Measurements from ENCODE around the gene TBX3. TPM values are rescaled to one million over a fixed set of nuclear protein-coding genes. Genes with fewer than 3 reads are reported as not detected.
"Not testable (repeated sequence)": the region's sequence is repeated elsewhere in the genome, so short reads cannot be mapped to it uniquely, and the experiment has no call there.

Gene TBX3
- total RNA-seq, 5 donors from 2014 or later (not counting 1 experiment from before 2014, with no cell fraction given): 0.26 to 0.44 (median 0.41) TPM; not detected in 2

GRCh38 chr12:114713466-114714215 lies 29.7 kb upstream of the TBX3 start:
- ATAC-seq (replicated peaks in 1 of 4): no peak
- Histone ChIP-seq H3K36me3 (ENCODE audit: control insufficient read depth in 2 of 2, extremely low read depth in 1 of 2, insufficient read depth in 1 of 2, low read length in 1 of 2) (no peaks in the 10 kb centered on the region), H3K9me3 (no peaks in the 10 kb centered on the region), H3K4me3 (ENCODE audit: control insufficient read depth in 1 of 2, extremely low read depth in 1 of 2, low read length in 1 of 2) (no peak overlapping the region), H3K27ac (ENCODE audit: low read length) (no peak overlapping the region), H3K4me1 (ENCODE audit: control insufficient read depth in 1 of 2, extremely low read depth in 1 of 2, insufficient read depth in 2 of 2, low read length in 2 of 2) (no peaks in the 10 kb centered on the region), H3K27me3 (replicated peaks in 1 of 2; ENCODE audit: control insufficient read depth in 2 of 2, extremely low read depth in 1 of 2, insufficient read depth in 2 of 2, low read length in 1 of 2) (peaks cover 0 to 10% of the 10 kb centered on the region in 2 experiments)
- WGBS (ENCODE audit: insufficient coverage): 79% methylated on average over 4 of the region's 9 CpGs
- Mint-ChIP-seq H3K36me3 (no peaks in the 10 kb centered on the region), H3K4me1 (no peaks in the 10 kb centered on the region), H3K9me3 (peaks cover 6 to 12% (median 9%) of the 10 kb centered on the region in 3 donors), H3K27ac (no peak overlapping the region), H3K4me3 (no peak overlapping the region), H3K27me3 (peaks cover 9 to 16% of the 10 kb centered on the region in 2 donors)
- DNase-seq: no peak
- POLR2A ChIA-PET: no interaction called here
- CTCF ChIA-PET: no interaction called here

DNA sequence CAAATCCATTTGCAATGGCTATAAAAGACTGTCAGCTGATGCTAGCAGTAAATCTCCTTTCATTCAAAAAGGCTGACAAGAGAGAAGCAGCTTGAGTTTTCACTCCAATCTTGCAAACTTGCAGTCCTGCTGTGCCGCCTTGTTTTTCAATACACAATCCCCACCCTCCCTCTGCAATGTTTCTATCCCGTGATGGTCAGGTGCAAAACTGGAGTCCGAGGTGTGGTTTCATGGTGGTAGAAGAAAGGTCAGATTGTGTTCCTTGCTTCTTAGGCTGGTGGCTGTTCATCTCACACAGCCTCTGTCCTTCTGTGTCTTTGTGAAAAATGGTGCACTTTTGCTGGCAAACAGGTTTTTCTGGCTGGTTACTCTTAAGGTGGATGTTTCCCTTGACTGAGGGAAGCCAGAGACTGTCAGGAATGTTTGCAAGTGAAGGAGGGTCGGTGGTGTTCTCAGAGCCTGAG lies 27.7 kb upstream of the TBX3 start:
- no peak overlapping the region for H3K27ac Mint-ChIP-seq
- H3K27me3 Mint-ChIP-seq: peaks cover 13 to 16% of the 10 kb centered on the region in 2 donors
- no peaks in the 10 kb centered on the region for H3K36me3 ChIP-seq (ENCODE audit: control insufficient read depth in 2 of 2, extremely low read depth in 1 of 2, insufficient read depth in 1 of 2, low read length in 1 of 2)
- no peak for DNase-seq
- H3K4me1 Mint-ChIP-seq: no peaks in the 10 kb centered on the region
- H3K4me3 ChIP-seq (ENCODE audit: control insufficient read depth in 1 of 2, extremely low read depth in 1 of 2, low read length in 1 of 2): no peak overlapping the region
- H3K27me3 ChIP-seq (replicated peaks in 1 of 2; ENCODE audit: control insufficient read depth in 2 of 2, extremely low read depth in 1 of 2, insufficient read depth in 2 of 2, low read length in 1 of 2): peaks cover 0 to 13% of the 10 kb centered on the region in 2 experiments
- H3K4me3 Mint-ChIP-seq: no peak overlapping the region
- no peaks in the 10 kb centered on the region for H3K9me3 ChIP-seq
- POLR2A ChIA-PET: interaction anchor here in 1 of 2 donors (0.5 kb wide), 1 partner anchor 10 kb away, joined by 6 read pairs; no protein-coding TSS in a partner anchor
- H3K9me3 Mint-ChIP-seq: peaks cover 6 to 14% (median 9%) of the 10 kb centered on the region in 3 donors
- no peaks in the 10 kb centered on the region for H3K36me3 Mint-ChIP-seq
- CTCF ChIA-PET: no interaction called here
- no peak for ATAC-seq (replicated peaks in 1 of 4)
- WGBS (ENCODE audit: insufficient coverage): no CpG with 5 or more reads among the region's 4 CpGs
- no peak overlapping the region for H3K27ac ChIP-seq (ENCODE audit: low read length)
- no peaks in the 10 kb centered on the region for H3K4me1 ChIP-seq (ENCODE audit: control insufficient read depth in 1 of 2, extremely low read depth in 1 of 2, insufficient read depth in 2 of 2, low read length in 2 of 2)

DNA sequence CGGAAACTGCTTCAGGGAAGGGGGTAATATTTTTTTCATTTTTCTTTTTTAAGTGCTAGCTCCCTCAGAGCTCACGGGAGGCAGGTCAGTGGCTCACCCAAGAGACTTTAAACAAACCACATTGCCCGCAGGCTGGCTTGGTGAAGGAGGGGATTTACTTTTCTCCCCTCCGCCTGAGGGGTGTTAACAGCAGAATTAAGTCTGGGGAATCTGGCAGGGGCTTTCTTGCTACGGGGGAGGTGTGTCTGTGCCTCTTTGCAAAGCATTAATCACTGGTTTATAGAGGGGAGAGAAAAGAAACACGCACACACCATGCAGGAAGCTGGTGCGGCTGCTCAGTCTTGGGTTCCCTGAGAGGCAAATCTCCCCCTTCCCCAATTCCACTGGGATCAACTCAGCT lies 26.2 kb upstream of the TBX3 start:
- Histone ChIP-seq H3K27ac (ENCODE audit: low read length) (no peak overlapping the region), H3K4me3 (ENCODE audit: control insufficient read depth in 1 of 2, extremely low read depth in 1 of 2, low read length in 1 of 2) (no peak overlapping the region), H3K9me3 (no peaks in the 10 kb centered on the region), H3K4me1 (ENCODE audit: control insufficient read depth in 1 of 2, extremely low read depth in 1 of 2, insufficient read depth in 2 of 2, low read length in 2 of 2) (no peaks in the 10 kb centered on the region), H3K36me3 (ENCODE audit: control insufficient read depth in 2 of 2, extremely low read depth in 1 of 2, insufficient read depth in 1 of 2, low read length in 1 of 2) (no peaks in the 10 kb centered on the region), H3K27me3 (replicated peaks in 1 of 2; ENCODE audit: control insufficient read depth in 2 of 2, extremely low read depth in 1 of 2, insufficient read depth in 2 of 2, low read length in 1 of 2) (peaks cover 0 to 13% of the 10 kb centered on the region in 2 experiments)
- ChIA-PET CTCF (no interaction called here), POLR2A (no interaction called here)
- no peak overlapping the region for H3K4me3 Mint-ChIP-seq
- ATAC-seq (replicated peaks in 1 of 4) (no peak), DNase-seq (no peak)
- no CpG with 5 or more reads among the region's 7 CpGs for WGBS (ENCODE audit: insufficient coverage)
- H3K36me3 Mint-ChIP-seq: no peaks in the 10 kb centered on the region
- peaks cover 2 to 14% (median 9%) of the 10 kb centered on the region in 3 donors for H3K9me3 Mint-ChIP-seq
- no peaks in the 10 kb centered on the region for H3K4me1 Mint-ChIP-seq
- H3K27me3 Mint-ChIP-seq: peaks cover 16 to 21% of the 10 kb centered on the region in 2 donors
- no peak overlapping the region for H3K27ac Mint-ChIP-seq

DNA sequence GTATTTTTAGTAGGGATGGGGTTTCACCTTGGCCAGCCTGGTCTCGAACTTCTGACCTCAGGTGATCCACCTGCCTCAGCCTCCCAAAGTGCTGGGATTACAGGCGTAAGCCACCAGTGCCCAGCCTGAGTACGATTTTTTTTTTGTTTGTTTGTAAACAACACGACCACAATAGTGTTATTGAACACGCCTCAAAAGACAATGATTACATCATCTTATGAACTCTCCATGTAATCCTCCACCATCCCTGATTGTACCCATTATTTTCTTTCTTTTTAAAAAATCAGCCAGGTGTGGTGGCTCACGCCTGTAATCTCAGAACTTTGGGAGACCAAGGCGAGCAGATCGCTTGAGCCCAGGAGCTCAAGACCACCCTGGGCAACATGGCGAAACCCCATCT lies 25.1 kb upstream of the TBX3 start:
- 90% methylated on average over 6 of the region's 9 CpGs for WGBS (ENCODE audit: insufficient coverage)
- Mint-ChIP-seq H3K4me1 (no peaks in the 10 kb centered on the region), H3K36me3 (no peaks in the 10 kb centered on the region), H3K4me3 (no peak overlapping the region), H3K27ac (no peak overlapping the region), H3K27me3 (peaks cover 18 to 23% of the 10 kb centered on the region in 2 donors), H3K9me3 (peaks cover 0 to 10% (median 5%) of the 10 kb centered on the region in 3 donors)
- no peak overlapping the region for H3K4me3 ChIP-seq (ENCODE audit: control insufficient read depth in 1 of 2, extremely low read depth in 1 of 2, low read length in 1 of 2)
- no peak overlapping the region for H3K27ac ChIP-seq (ENCODE audit: low read length)
- POLR2A ChIA-PET: no interaction called here
- H3K36me3 ChIP-seq (ENCODE audit: control insufficient read depth in 2 of 2, extremely low read depth in 1 of 2, insufficient read depth in 1 of 2, low read length in 1 of 2): no peaks in the 10 kb centered on the region
- CTCF ChIA-PET: no interaction called here
- no peaks in the 10 kb centered on the region for H3K4me1 ChIP-seq (ENCODE audit: control insufficient read depth in 1 of 2, extremely low read depth in 1 of 2, insufficient read depth in 2 of 2, low read length in 2 of 2)
- DNase-seq: no peak
- H3K27me3 ChIP-seq (replicated peaks in 1 of 2; ENCODE audit: control insufficient read depth in 2 of 2, extremely low read depth in 1 of 2, insufficient read depth in 2 of 2, low read length in 1 of 2): peaks cover 0 to 21% of the 10 kb centered on the region in 2 experiments
- ATAC-seq (replicated peaks in 1 of 4): no peak
- no peaks in the 10 kb centered on the region for H3K9me3 ChIP-seq

GRCh38 chr12:114708598-114708997 lies 24.6 kb upstream of the TBX3 start:
- H3K4me1 ChIP-seq (ENCODE audit: control insufficient read depth in 1 of 2, extremely low read depth in 1 of 2, insufficient read depth in 2 of 2, low read length in 2 of 2); H3K36me3 ChIP-seq (ENCODE audit: control insufficient read depth in 2 of 2, extremely low read depth in 1 of 2, insufficient read depth in 1 of 2, low read length in 1 of 2); H3K4me1 Mint-ChIP-seq; H3K27ac ChIP-seq (ENCODE audit: low read length); H3K4me3 ChIP-seq (ENCODE audit: control insufficient read depth in 1 of 2, extremely low read depth in 1 of 2, low read length in 1 of 2); H3K4me3 Mint-ChIP-seq; H3K9me3 ChIP-seq; POLR2A ChIA-PET; H3K36me3 Mint-ChIP-seq; H3K27ac Mint-ChIP-seq; ATAC-seq (replicated peaks in 1 of 4); DNase-seq; H3K9me3 Mint-ChIP-seq: not testable (repeated sequence)
- WGBS (ENCODE audit: insufficient coverage): 100% methylated on average over 1 of the region's 5 CpGs
- H3K27me3 Mint-ChIP-seq: peaks cover 21 to 28% of the 10 kb centered on the region in 2 donors
- peaks cover 2 to 26% of the 10 kb centered on the region in 2 experiments for H3K27me3 ChIP-seq (replicated peaks in 1 of 2; ENCODE audit: control insufficient read depth in 2 of 2, extremely low read depth in 1 of 2, insufficient read depth in 2 of 2, low read length in 1 of 2)
- CTCF ChIA-PET: interaction anchor here in 1 of 2 donors (0.7 kb wide), 1 partner anchor 22 kb away, joined by 3 read pairs; no protein-coding TSS in a partner anchor

- DNase-seq: no peak
- no peak for ATAC-seq (replicated peaks in 1 of 4)
- Histone ChIP-seq H3K9me3 (no peaks in the 10 kb centered on the region), H3K27me3 (replicated peaks in 1 of 2; ENCODE audit: control insufficient read depth in 2 of 2, extremely low read depth in 1 of 2, insufficient read depth in 2 of 2, low read length in 1 of 2) (peaks cover 11 to 56% of the 10 kb centered on the region in 2 experiments), H3K36me3 (ENCODE audit: control insufficient read depth in 2 of 2, extremely low read depth in 1 of 2, insufficient read depth in 1 of 2, low read length in 1 of 2) (no peaks in the 10 kb centered on the region), H3K4me1 (ENCODE audit: control insufficient read depth in 1 of 2, extremely low read depth in 1 of 2, insufficient read depth in 2 of 2, low read length in 2 of 2) (no peaks in the 10 kb centered on the region), H3K27ac (ENCODE audit: low read length) (no peak overlapping the region), H3K4me3 (ENCODE audit: control insufficient read depth in 1 of 2, extremely low read depth in 1 of 2, low read length in 1 of 2) (no peak overlapping the region)
- Mint-ChIP-seq H3K36me3 (no peaks in the 10 kb centered on the region), H3K4me1 (no peaks in the 10 kb centered on the region), H3K9me3 (peaks cover 0 to 3% (median 0%) of the 10 kb centered on the region in 3 donors), H3K4me3 (no peak overlapping the region), H3K27me3 (peaks cover 45 to 58% of the 10 kb centered on the region in 2 donors), H3K27ac (no peak overlapping the region)
- WGBS (ENCODE audit: insufficient coverage): 72% methylated on average over 2 of the region's 3 CpGs
- CTCF ChIA-PET: no interaction called here
- POLR2A ChIA-PET: no interaction called here
These were observed 20.1 kb upstream of the TBX3 start for GRCh38 chr12:114704096-114704495.

Data from T-cell (primary cell).